K562 (cell line): Measurements from ENCODE around the gene WDR3.

Source experiments
- CTBP1 ChIP-seq: fragments of 450-650 bp; IDR thresholded peaks from 2 replicates; pipeline ENCODE4 v1.6.1; 2016; ENCODE audit warnings: borderline replicate concordance
- CTCF ChIP-seq, 3 experiments: IDR thresholded peaks in 2 of 3; conservative IDR thresholded peaks in 1 of 3; 2 replicates each; pipeline ENCODE4 v1.5.1; 2011 to 2012; ENCODE audit warnings: low read length in 3 of 3, mild to moderate bottlenecking in 3 of 3, control low read depth in 2 of 3, improper control_type of control experiment in 1 of 3, inconsistent platforms in 1 of 3, low read depth in 1 of 3, mixed read lengths in 1 of 3, moderate library complexity in 1 of 3; ENCODE audit not compliant: insufficient read depth in 2 of 3
- DACH1 ChIP-seq: fragments of 450-650 bp; IDR thresholded peaks from 2 replicates; pipeline ENCODE4 v1.6.1; 2018; ENCODE audit not compliant: partially characterized antibody
- NCOR1 ChIP-seq: fragments of 450-650 bp; IDR thresholded peaks from 2 replicates; pipeline ENCODE4 v1.6.1; 2016; ENCODE audit warnings: mild to moderate bottlenecking, moderate library complexity
- RFX5 ChIP-seq: IDR thresholded peaks from 2 replicates; pipeline ENCODE4 v1.6.1; 2011; ENCODE audit warnings: low read depth, mild to moderate bottlenecking, improper control_type of control experiment, low read length
- SMC3 ChIP-seq: conservative IDR thresholded peaks from 2 replicates; pipeline ENCODE4 v1.6.1; 2011; ENCODE audit warnings: low read depth, low read length, improper control_type of control experiment; ENCODE audit not compliant: insufficient read depth
- TCF7 ChIP-seq: sonication (generic); IDR thresholded peaks from 2 replicates; pipeline ENCODE4 v1.6.1; 2016; ENCODE audit warnings: antibody characterized with exemption, borderline replicate concordance

- TF ChIP-seq NCOR1 (no peak), CTCF (IDR thresholded peaks at IDR 0.05 in 2 of 3, conservative IDR thresholded peaks at IDR 0.05 in 1 of 3; ENCODE audit: insufficient read depth in 2 of 3, low read depth in 1 of 3, low read length in 3 of 3) (no peak), DACH1 (no peak), RFX5 (no peak), CTBP1 (no peak), TCF7 (no peak), SMC3 (no peak)
Observed at GRCh38 chr1:117892512-117892911, 37.0 kb upstream of the WDR3 start.
